Measurements from ENCODE around the gene CPVL. TPM values are rescaled to one million over a fixed set of nuclear protein-coding genes. Genes with fewer than 3 reads are reported as not detected.

CPVL gene
- total RNA-seq, 1 donor from 2014 or later, result 5.0 TPM

GRCh38 chr7:29090151-29090805, 56.1 kb downstream of the CPVL start:
- ATAC-seq, result no peak

- no peak for ATAC-seq
Measured at GRCh38 chr7:29087840-29088170, 58.5 kb downstream of the CPVL start.

GRCh38 chr7:29086545-29086944, 59.8 kb downstream of the CPVL start:
- ATAC-seq, result no peak

- no peak for ATAC-seq
Measured at GRCh38 chr7:29084832-29085231, 61.5 kb downstream of the CPVL start.

- ATAC-seq, result no peak
Measured at GRCh38 chr7:29080803-29081202, 65.5 kb downstream of the CPVL start.

GRCh38 chr7:29078311-29079260, 67.8 kb downstream of the CPVL start:
- ATAC-seq, result no peak

- no peak for ATAC-seq
Measured at GRCh38 chr7:29077854-29078253, 68.5 kb downstream of the CPVL start.

GRCh38 chr7:29077176-29077575, 69.2 kb downstream of the CPVL start:
- no peak for ATAC-seq

GRCh38 chr7:29076631-29077030, 69.7 kb downstream of the CPVL start:
- ATAC-seq, result no peak

GRCh38 chr7:29075606-29076005, 70.7 kb downstream of the CPVL start:
- no peak for ATAC-seq

GRCh38 chr7:29071203-29071874, 75.0 kb downstream of the CPVL start:
- ATAC-seq, result no peak

- no peak for ATAC-seq
Measured at GRCh38 chr7:29066641-29067040, 79.7 kb downstream of the CPVL start.

- ATAC-seq, result no peak
Measured at GRCh38 chr7:29065181-29065857, 81.0 kb downstream of the CPVL start.

GRCh38 chr7:29063872-29064271, 82.5 kb downstream of the CPVL start:
- no peak for ATAC-seq

GRCh38 chr7:29063236-29063635, 83.1 kb downstream of the CPVL start:
- no peak for ATAC-seq

- no peak for ATAC-seq
Measured at GRCh38 chr7:29053105-29053872, 93.0 kb downstream of the CPVL start.

GRCh38 chr7:29046978-29047377, 99.4 kb downstream of the CPVL start:
- ATAC-seq, result no peak

GRCh38 chr7:29045258-29046086, 100.9 kb downstream of the CPVL start:
- no peak for ATAC-seq

GRCh38 chr7:29044554-29044953, 101.8 kb downstream of the CPVL start:
- ATAC-seq, result no peak

- ATAC-seq, result no peak
Measured at GRCh38 chr7:29043576-29043975, 102.8 kb downstream of the CPVL start.

GRCh38 chr7:29042824-29043231, 103.5 kb downstream of the CPVL start:
- no peak for ATAC-seq

All from esophagus mucosa (tissue), 1 donor.